HG03520 (cell line): ENCODE measurements around the gene CIAO1.
"Not testable (repeated sequence)": the region's sequence is repeated elsewhere in the genome, so short reads cannot be mapped to it uniquely, and the experiment has no call there.

Experiments used
- ATAC-seq: cut with Tn5 transposase; IDR thresholded peaks from one replicate; pipeline ENCODE4 v1.9.1; 2021; ENCODE audit warnings: mild to moderate bottlenecking, moderate library complexity; ENCODE audit not compliant: unreplicated experiment

CIAO1 gene

DNA sequence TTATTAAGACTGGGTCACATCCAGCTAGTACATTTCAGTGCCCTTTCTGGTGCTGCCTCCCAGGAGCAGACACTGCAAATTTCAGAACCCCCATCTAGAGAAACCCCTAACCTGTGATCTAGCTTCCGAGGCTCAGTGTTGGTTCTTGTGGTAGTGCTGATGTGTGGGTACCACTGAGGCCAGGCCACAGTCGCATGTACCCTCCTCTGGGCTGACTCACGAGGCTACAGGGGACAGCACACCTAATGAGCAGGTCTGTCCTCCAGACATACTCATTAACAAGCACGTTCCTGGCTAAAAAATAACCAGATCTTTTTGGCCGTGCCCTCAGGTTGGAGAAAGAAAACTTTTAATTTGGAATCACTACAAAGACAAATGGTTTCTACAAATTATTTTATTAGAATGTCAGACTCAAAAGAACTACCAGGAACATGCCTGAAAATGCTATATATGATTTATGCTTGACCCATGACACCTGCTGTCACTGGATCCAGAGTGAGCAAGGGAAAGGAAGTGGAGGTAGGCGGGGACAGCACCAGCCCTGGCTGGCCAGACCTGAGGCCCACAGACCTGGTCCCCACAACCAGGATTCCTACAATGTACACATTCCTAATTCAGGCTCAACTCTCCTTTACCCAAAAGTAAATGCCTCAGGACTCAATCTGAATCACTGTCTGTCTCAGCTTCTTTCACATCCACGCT lies 8.5 kb downstream of the CIAO1 start:
- no peak for ATAC-seq

- no peak for ATAC-seq
Observed at GRCh38 chr2:96276787-96277499, 10.9 kb downstream of the CIAO1 start.

DNA sequence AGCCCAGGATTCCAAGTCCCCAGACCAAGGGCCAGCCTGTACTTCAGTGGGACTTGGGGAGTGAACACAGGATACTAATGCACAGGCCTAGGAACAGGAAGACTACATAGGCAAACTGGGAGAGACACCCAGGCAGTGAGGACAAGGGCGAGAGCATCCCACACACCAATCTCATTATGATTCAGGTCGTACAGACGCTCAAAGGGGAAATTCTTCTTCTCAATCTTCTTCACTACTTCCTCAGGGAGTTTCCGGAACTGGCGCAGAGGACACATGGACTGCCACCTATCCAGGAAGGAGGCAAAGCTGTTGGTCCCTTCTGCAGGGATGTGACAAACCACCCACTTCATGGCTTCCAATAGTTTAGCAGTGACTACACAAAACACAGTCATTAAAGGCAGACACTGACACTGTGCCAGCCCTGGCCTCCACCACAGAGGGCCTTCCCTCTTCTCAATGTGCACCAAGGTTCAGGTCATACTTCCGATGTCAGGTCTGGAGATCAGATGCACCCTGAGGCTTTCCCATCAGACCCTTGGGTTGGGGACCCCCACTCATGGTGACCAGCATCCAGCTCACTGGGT lies 21.3 kb downstream of the CIAO1 start:
- no peak for ATAC-seq

DNA sequence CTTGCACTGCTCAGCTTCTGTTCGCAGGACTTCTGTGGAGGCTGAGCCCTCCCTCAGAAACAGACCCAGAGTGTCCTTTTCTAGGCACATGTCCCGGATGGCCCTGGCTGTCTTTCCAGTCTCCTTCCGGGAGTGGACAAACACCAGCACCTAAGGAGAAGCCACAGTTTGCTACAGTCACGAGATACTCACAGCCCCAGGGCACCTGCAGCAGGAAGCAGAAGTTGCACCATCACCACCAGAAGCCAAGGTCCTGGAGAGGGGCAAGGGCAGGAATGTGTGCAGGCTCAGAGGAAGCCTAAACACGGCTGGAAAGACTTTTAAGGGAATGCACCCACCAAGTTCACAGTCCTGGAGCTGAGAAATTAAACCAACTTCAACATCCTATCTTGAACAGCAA lies 25.7 kb downstream of the CIAO1 start:
- no peak for ATAC-seq

- not testable (repeated sequence) for ATAC-seq
Observed at GRCh38 chr2:96294271-96294670, 28.2 kb downstream of the CIAO1 start.

DNA sequence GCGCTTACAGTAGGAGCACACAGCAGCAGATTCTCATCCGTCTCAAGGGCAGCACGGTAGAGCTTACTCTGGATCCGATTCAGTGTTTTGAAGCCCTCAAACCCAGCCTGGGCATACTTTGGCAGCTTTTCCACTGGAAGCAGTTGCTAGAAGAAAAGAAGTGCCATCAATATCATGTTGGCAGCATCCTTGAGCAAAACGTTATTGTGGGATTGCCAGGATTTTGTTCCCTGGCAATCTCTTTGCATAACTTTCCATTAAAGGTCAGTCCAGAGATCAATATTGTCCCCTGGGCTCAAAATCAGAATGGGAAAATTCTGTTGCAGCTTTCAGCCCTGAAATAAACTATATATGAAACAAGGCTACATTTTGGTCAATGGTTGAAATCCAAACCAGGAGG lies 30.9 kb downstream of the CIAO1 start:
- no peak for ATAC-seq

GRCh38 chr2:96301865-96302264 lies 35.8 kb downstream of the CIAO1 start:
- ATAC-seq, result no peak

GRCh38 chr2:96304606-96305005 lies 38.6 kb downstream of the CIAO1 start:
- no peak for ATAC-seq

DNA sequence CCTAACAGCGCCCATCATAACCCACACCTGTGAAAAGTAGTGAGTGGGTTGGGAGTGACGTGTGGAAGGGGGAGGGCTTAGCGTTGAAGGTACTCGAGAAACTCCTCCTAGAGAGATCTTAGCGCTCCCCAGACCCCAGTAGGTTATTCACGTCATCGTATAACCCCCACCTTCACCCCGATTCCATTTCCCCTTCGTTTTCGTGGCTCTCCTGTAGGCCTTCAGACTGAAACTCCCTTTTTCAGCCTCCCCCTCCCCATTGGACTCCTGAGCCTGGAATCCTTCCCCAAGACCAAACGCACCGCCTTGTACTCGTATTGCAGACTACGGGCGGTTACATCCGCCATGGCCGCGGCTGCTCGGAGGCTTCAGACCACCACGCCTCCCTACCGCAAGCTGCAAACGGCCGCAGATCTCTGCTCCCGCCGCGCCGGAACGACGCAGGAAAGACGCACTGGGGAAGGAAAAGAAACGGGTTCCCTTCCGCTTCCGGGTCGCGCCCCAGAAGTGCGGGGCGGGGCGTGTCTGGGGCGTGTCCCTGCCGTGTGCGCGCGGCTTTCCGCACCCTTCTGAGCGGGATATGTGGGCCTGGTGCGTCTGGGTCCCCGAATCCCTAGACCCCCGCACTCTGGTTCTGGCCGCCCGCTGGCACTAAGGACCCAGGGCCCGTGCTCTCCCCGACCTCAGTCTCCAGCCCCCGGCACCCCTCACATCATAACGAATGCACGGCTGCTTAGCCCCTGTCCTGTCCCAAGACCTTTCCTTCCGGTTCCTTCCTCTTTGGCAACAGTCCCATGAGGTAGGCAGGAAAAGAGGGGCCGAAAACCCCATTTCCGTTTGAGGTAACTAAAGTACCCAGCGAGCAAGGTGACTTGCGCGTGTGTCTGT lies 39.3 kb downstream of the CIAO1 start, which contains the start of gene SNRNP200:
SNRNP200 (minus strand) TSS at position 456 of the 888 bp plus-strand sequence; CDS start at position 347, 109 bp downstream.
- peak; percentile 89 for ATAC-seq

DNA sequence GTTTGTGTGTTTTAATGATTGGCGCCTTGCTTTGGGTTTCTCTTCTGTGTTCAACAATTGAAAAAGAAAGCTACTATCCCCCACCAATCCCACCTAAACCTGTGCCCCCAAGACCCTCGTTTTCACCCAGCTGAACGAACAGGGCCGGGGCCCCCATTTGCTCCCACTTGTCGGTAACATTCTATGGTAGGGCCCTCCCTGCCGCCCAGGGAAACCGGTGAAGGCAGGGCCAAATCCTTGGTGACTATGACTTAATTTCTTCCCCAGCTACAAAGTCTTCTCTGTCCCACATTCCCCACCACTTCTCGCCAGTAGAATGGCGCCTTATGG lies 39.9 kb downstream of the CIAO1 start:
- ATAC-seq, result no peak

DNA sequence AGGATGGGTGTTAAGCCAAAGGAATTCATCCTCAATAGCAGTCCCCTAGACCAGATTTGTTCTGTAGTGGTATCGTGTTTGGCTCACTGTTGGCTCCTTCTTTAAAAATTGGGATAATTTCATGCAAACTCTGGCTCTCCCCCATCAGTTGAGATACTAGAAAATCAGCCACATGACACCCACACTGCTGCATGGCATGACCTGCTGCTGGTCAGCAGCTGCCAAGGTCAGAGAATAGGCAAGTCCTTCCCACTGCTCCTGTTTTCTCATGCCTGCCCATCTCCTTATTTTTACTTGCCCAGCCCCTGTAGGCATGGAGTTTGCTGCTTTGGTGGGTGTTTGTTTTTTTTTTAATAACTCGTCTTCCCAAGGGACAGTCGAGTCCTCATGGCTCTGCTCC lies 40.3 kb downstream of the CIAO1 start:
- no peak for ATAC-seq

GRCh38 chr2:96308248-96308647 lies 42.2 kb downstream of the CIAO1 start:
- ATAC-seq, result no peak

- no peak for ATAC-seq
Observed at GRCh38 chr2:96315005-96315399, 49.0 kb downstream of the CIAO1 start.

- no peak for ATAC-seq
Observed at GRCh38 chr2:96315400-96316071, 49.5 kb downstream of the CIAO1 start.

DNA sequence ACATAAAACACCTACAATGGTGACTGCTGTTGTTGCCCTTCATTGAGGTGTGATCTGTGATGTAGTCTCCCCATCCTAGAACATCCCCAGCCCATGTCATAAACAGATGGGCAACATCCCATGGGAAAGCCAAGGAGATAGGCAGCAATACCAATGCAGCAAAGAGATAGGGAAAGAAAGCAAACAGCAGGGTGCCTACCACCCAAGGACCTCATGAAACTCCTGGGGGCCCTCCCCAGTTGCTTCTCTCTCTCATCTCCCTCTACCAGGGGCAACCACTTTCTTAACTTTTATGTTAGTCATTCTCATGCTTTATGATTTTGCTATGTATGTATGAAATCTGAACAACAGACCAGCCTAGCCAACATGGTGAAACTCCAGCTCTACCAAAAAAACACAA lies 51.0 kb downstream of the CIAO1 start:
- no peak for ATAC-seq

- ATAC-seq, result no peak
Observed at GRCh38 chr2:96317584-96317997, 51.6 kb downstream of the CIAO1 start.

DNA sequence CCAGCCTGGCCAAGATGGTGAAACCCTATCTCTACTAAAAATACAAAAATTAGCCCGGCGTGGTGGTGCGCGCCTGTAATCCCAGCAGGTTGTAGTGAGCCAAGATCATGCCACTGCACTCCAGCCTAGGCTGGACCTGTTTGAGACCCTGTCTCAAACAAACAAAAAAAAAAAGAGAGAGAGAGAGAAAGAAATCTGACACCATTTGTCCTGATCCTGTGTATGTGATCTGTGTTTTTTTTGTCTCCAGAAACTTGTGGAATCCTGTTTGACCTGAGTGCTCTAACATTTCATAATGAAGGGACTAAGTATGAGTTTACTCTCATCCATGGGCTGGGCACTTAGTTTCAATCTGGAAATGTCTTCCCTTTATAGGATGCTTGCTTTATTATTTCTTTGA lies 52.7 kb downstream of the CIAO1 start:
- ATAC-seq, result no peak

DNA sequence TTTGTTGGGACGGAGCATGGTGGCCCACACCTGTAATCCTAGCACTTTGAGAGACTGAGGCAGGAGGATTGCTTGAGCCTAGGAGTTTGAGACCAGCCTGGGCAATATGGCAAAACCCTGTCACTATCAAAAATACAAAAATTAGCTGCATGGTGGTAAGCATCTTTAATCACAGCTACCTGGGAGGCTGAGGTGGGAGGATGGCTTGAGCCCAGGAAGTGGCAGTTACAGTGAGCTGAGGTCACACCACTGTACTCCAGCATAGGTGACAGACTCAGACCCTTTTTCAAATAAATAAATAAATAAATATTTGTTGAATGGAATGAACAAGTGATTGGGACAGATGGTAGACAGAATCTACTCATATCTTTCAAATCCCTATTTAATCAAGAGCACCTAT lies 53.4 kb downstream of the CIAO1 start:
- ATAC-seq, result no peak

DNA sequence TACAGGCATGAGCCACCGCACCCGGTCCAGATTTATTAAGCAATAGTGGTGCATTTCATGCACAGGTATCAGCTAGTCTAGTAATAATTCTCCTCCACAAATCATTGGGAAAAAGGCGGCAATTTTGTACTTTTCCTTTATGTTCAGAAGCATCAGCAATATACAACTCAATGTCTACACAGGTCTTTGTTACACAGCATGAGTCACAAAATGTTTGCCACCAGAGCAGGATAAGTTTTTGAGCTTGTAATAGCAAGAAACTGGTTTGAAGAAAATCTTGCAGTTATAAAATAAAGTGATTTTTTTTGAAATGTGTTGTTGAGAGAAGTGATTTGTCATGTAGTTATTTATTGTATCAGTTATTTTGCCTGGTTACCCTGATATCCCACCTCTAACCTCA lies 54.3 kb downstream of the CIAO1 start:
- ATAC-seq, result no peak

- peak; percentile 22 for ATAC-seq
Observed at GRCh38 chr2:96320728-96321622, 55.0 kb downstream of the CIAO1 start.
